HAP-1 (cell line): ENCODE measurements around the gene RFX1.
"Not testable (repeated sequence)": the region's sequence is repeated elsewhere in the genome, so short reads cannot be mapped to it uniquely, and the experiment has no call there.

Experiments
- DNase-seq, 2 experiments: peaks; one replicate each; pipeline ENCODE4 v3.0.0-alpha.2; 2016 to 2020; ENCODE audit warnings: low spot score in 2 of 2
- H3K27me3 ChIP-seq: fragments of 250-450 bp; sonication (Bioruptor Pico); 2 replicates; pipeline ENCODE4 v1.5.1; 2020; ENCODE audit warnings: low read depth, mild to moderate bottlenecking, moderate library complexity
- H3K36me3 ChIP-seq: fragments of 250-450 bp; sonication (Bioruptor Pico); replicated peaks from 2 replicates; pipeline ENCODE4 v1.5.1; 2020; ENCODE audit warnings: mild to moderate bottlenecking
- H3K4me1 ChIP-seq: fragments of 250-450 bp; sonication (Bioruptor Pico); 2 replicates; pipeline ENCODE4 v1.5.1; 2020; ENCODE audit warnings: mild to moderate bottlenecking
- H3K4me3 ChIP-seq: fragments of 250-450 bp; sonication (Bioruptor Pico); 2 replicates; pipeline ENCODE4 v1.5.1; 2020; ENCODE audit warnings: mild to moderate bottlenecking, moderate library complexity
- H3K9me3 ChIP-seq: fragments of 250-450 bp; sonication (Bioruptor Pico); 2 replicates; pipeline ENCODE4 v1.5.1; 2020; ENCODE audit warnings: mild to moderate bottlenecking, moderate library complexity
- in situ Hi-C: fragments of 300-500 bp; cut with MboI; formaldehyde crosslinking; loops from 3 replicates; pipeline ENCODE4 v1.14.3; 2020; ENCODE audit warnings: low sequenced_read_pairs, inconsistent platforms, mixed read lengths

The RFX1 gene

DNA sequence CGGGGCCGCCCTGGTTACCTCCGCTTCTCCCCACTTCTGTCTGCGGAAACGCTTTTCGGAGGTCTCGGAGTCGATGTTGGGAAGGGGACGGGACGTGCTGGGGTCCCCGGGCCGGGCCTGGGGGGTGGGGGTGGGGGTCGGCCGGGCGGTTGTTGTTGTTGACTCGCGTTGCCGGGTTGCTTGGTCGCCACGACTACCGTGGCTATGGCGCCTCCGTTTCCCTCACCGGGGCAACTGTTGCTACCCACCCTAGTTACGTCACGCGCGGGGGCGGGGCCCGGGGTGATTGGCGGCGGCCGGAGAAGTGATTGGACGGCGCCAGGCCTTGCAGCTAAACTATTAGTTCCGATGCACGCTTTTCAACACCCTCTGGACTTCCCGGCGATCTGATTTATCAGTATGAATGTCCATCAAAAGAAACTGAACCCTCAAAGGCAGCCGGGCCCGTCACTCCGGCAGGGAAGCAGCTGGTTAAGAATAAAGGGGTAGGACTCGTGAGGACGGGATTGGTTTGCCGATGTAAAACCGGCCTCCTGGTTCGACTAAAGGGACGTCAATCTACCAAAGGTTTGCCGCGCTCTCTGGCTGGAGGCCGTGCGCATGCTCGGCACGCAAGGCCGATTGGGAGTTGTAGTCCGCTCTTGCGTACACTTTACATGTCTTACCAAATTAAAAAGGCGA, at the start of gene RFX1:
Gene RFX1, minus strand, starts transcription at position 236 of the 681 bp plus-strand sequence. CDS start 12,477 bp downstream, outside the sequence.
- H3K9me3 ChIP-seq = no peaks in the 10 kb centered on the region
- peaks cover 7% of the 10 kb centered on the region; the same call in 1 of the 2 replicates for H3K4me1 ChIP-seq
- H3K4me3 ChIP-seq = peak within 1 kb of the TSS; percentile 67
- no peaks in the 10 kb centered on the region for H3K27me3 ChIP-seq
- in situ Hi-C loops = loop anchor here (25.0 kb wide), 1 partner anchor 844 kb away; the partner anchor contains the start of genes IER2 and STX10
- DNase-seq = peak; percentile 99 to 100
- H3K36me3 ChIP-seq = no peaks in the 10 kb centered on the region

DNA sequence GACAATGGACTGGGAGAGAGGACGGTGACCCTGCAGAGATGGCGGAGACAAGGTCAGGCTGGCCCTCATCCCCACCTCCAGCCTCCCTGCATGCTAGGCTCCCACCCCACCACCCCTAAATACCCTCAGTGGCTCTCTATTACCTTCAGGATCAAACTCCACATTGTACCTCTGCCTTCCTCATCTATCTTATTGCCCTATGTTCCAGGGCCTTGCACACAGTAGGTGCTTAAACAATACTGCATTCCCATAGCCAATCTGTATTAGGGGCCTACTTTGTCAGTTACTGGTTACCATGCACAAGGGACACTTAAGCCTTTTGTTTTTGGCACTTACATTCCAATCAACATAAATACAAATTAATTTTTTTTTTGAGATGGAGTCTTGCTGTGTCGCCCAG, 49.3 kb upstream of the RFX1 start:
- no peaks in the 10 kb centered on the region for H3K9me3 ChIP-seq
- peaks cover 3% of the 10 kb centered on the region; the same call in 1 of the 2 replicates for H3K27me3 ChIP-seq
- H3K4me1 ChIP-seq = peaks cover 7% of the 10 kb centered on the region; the same call in 1 of the 2 replicates
- no peaks in the 10 kb centered on the region for H3K36me3 ChIP-seq
- no peak for DNase-seq
- in situ Hi-C loops = no loop called here
- H3K4me3 ChIP-seq = no peak overlapping the region

DNA sequence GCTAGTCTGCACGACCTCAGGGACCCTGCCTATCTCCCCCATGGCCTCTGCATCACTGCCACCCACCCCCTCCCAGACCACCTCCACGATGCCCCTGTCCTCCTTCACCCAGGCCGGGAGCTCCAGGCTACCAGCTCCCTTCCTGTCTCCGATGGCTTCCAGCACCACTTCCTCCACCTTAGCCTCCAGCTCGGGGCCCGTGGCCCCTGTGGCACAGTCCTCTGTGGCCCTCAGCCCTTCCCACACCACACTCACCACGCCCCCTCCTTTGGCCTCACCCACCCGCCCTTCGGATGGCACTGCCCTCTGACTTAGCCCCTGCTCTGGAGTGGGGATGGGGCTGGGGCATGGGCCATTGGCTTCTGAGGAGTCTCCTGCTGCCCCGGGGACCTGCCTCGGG, 48.6 kb upstream of the RFX1 start:
- H3K36me3 ChIP-seq = no peaks in the 10 kb centered on the region
- in situ Hi-C loops = no loop called here
- peaks cover 3% of the 10 kb centered on the region; the same call in 1 of the 2 replicates for H3K27me3 ChIP-seq
- H3K4me1 ChIP-seq = peaks cover 7% of the 10 kb centered on the region; the same call in 1 of the 2 replicates
- no peaks in the 10 kb centered on the region for H3K9me3 ChIP-seq
- DNase-seq = no peak
- H3K4me3 ChIP-seq = no peak overlapping the region

DNA sequence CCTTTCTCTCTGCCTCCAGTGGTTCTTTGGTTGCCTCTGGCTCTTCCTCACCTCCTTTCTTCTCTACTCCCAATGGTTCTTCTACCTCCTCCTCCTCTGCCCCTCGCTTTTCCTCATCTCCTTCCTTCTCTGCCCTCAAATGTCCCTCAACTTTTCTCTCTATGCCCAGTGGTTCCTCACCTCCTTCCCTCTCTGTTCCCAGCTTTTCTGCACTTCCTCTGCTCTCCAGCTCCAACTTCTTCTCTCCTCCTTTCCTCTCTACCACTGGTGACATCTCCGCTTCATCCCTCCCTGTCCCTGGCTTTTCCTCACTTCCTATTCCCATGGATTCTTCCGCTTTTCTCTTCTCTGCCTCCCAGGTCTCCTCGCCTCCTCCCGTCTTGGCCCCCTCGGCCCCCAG, 48.0 kb upstream of the RFX1 start:
- in situ Hi-C loops = no loop called here

DNA sequence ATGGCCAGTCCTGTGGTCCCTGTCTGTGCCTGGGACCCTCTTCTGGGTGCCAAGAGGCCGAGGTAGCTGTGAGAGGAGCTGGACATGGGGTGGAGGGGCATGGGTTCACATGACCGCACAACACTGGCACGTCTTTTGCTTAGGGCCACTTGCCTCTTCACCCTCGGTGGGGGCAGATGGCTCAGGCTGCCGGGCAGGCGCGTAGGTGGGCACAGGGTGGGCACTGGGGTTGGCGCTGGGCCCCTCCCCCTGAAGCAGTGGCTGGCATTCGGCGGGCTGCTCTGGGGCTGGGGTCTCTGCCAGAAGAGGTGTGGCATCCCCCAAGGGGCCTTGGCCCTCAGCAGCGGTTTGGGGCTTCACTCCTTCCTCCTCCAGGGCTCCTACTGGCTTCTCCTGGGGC, 47.4 kb upstream of the RFX1 start:
- peaks cover 5% of the 10 kb centered on the region; the same call in 1 of the 2 replicates for H3K4me1 ChIP-seq
- in situ Hi-C loops = no loop called here
- H3K27me3 ChIP-seq = no peaks in the 10 kb centered on the region
- H3K36me3 ChIP-seq = peaks cover 5% of the 10 kb centered on the region; the same call in 1 of the 2 replicates
- DNase-seq = no peak
- no peak overlapping the region for H3K4me3 ChIP-seq
- H3K9me3 ChIP-seq = no peaks in the 10 kb centered on the region

More for the DNA sequence above, 48.0 kb upstream of the RFX1 start:
- Histone ChIP-seq H3K27me3 (no peaks in the 10 kb centered on the region), H3K4me1 (peaks cover 7% of the 10 kb centered on the region; the same call in 1 of the 2 replicates), H3K9me3 (no peaks in the 10 kb centered on the region), H3K4me3 (no peak overlapping the region), H3K36me3 (no peaks in the 10 kb centered on the region)
- no peak for DNase-seq

DNA sequence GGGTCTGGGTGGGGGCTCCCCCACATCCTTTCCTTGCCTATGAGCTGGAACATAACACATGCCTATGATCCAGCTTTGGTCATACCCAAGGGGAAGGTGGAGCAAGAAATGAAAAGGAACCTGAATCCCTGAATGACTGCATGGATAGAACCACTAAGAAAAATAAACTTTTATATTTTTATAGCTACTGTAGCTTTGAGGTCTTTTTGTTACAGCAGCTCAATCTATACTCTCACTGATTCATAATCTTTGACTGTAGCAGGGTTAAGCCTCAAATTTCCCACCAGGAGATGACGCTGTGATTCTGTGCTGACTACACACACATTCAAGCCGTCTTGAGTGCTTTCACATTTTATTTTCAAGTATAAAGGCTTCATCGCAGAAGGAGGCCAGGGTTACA, 46.9 kb upstream of the RFX1 start:
- Histone ChIP-seq H3K4me1 (peaks cover under 1% of the 10 kb centered on the region; the same call in 1 of the 2 replicates), H3K36me3 (peaks cover 5% of the 10 kb centered on the region; the same call in 1 of the 2 replicates), H3K9me3 (no peaks in the 10 kb centered on the region), H3K4me3 (no peak overlapping the region), H3K27me3 (no peaks in the 10 kb centered on the region)
- no peak for DNase-seq
- in situ Hi-C loops = no loop called here

GRCh38 chr19:14052470-14052869, 46.4 kb upstream of the RFX1 start:
- Histone ChIP-seq H3K4me3 (no peak overlapping the region), H3K9me3 (no peaks in the 10 kb centered on the region), H3K36me3 (peaks cover 5% of the 10 kb centered on the region; the same call in 1 of the 2 replicates), H3K27me3 (no peaks in the 10 kb centered on the region), H3K4me1 (no peaks in the 10 kb centered on the region)
- DNase-seq = no peak
- in situ Hi-C loops = no loop called here

- in situ Hi-C loops = no loop called here
- Histone ChIP-seq H3K36me3 (peaks cover 5% of the 10 kb centered on the region; the same call in 1 of the 2 replicates), H3K4me3 (no peak overlapping the region), H3K27me3 (no peaks in the 10 kb centered on the region), H3K9me3 (no peaks in the 10 kb centered on the region), H3K4me1 (no peaks in the 10 kb centered on the region)
- DNase-seq = no peak
These were observed 45.9 kb upstream of the RFX1 start for GRCh38 chr19:14051980-14052379.

GRCh38 chr19:14050961-14051360, 44.8 kb upstream of the RFX1 start:
- in situ Hi-C loops, H3K27me3 ChIP-seq, DNase-seq, H3K9me3 ChIP-seq, H3K4me1 ChIP-seq, H3K4me3 ChIP-seq, H3K36me3 ChIP-seq: not testable (repeated sequence)

DNA sequence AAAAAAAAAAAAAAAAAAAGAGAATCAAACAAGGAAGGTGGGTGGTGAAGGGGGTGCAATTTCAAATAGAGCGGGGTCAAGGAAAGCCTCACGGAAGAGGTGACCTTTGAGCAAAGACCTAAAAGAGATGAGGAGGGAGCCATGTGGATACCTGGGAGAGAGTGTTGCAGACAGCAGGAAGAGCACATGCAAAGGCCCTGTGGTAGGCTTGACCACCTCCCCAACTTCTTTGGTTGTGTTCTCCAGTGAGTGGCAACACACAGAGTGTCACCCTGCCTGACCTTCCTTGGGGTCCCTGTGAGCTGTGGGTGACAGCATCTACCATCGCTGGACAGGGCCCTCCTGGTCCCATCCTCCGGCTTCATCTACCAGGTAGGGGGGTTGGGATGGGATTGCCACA, 44.4 kb upstream of the RFX1 start:
- H3K9me3 ChIP-seq = no peaks in the 10 kb centered on the region
- in situ Hi-C loops = no loop called here
- H3K27me3 ChIP-seq = no peaks in the 10 kb centered on the region
- peaks cover 5% of the 10 kb centered on the region; the same call in 1 of the 2 replicates for H3K36me3 ChIP-seq
- H3K4me3 ChIP-seq = no peak overlapping the region
- no peak for DNase-seq
- no peaks in the 10 kb centered on the region for H3K4me1 ChIP-seq

DNA sequence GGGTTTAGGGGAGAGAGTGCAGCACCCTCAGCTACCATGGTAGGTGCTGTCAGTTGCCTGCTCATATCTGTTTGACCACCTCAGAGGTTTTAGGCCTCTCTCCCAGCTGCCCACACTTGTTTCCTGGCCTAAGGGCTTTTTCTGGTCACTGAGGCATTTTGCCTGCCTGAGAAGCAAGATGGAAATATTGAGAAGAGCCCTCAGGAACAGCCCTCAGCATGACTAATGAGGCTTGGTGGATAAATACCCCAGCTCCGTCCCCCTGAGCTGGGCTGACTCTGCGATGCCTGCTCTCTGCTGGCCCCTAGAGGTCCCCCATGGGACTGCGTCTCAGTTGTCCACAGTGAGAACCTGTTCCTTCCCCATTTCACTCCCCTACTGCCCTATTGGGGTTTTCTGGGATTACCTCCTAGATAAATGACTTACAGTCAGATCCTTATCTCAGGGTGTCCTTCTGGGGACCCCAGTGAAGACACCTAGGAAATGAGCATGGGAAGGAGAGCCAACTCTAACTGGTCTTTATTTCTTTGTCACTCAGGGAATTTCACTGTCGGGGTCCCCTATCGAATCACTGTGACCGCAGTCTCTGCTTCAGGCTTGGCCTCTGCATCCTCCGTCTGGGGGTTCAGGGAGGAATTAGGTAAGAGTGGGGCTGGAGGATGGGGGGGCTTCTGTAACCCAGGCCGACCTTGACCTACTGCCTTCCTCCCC, 42.5 kb upstream of the RFX1 start:
- Histone ChIP-seq H3K27me3 (no peaks in the 10 kb centered on the region), H3K9me3 (no peaks in the 10 kb centered on the region), H3K4me1 (no peaks in the 10 kb centered on the region), H3K4me3 (no peak overlapping the region), H3K36me3 (peaks cover 5% of the 10 kb centered on the region; the same call in 1 of the 2 replicates)
- DNase-seq = peak in 1 of 2 experiments; percentile 80
- in situ Hi-C loops = no loop called here

GRCh38 chr19:14047866-14048265, 41.7 kb upstream of the RFX1 start:
- H3K4me1 ChIP-seq, H3K36me3 ChIP-seq, H3K27me3 ChIP-seq, H3K9me3 ChIP-seq, H3K4me3 ChIP-seq, in situ Hi-C loops, DNase-seq: not testable (repeated sequence)

DNA sequence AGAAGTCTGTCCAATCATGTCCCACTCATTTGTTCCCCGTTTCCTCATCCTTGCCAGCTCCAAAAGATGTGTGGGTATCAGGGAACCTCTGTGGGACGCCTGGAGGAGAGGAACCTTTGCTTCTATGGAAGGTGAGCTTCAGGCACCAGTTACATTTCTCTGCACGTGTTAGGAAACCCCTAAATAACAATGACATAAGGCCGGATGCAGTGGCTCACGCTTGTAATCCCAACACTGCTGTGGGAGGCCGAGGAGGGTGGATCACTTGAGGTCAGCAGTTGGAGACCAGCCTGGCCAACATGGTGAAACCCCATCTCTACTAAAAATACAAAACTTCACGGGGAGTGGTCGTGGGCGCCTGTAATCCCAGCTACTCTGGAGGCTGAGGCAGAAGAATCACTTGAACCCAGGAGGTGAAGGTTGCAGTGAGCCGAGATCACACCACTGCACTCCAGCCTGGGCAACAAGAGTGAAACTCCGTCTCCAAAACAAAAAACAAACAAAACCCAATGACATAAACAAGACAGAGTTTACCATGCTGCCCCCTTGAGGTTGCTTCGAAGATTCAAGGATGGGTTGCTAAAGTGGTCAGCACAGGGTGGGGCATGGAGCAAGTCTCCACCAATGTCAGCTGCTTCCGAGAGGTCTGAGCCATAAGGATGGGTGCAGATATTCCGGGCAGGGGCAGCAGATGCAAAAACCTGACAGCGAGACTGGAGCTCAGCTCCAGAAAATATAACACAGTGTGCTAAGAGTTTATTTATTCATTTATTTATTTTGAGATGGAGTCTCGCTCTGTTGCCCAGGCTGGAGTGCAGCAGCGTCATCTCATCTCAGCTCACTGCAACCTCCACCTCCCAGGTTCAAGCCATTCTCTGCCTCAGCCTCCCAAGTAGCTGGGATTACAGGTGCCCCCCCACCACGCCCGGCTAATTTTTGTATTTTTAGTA, 36.8 kb upstream of the RFX1 start:
- H3K4me1 ChIP-seq, H3K4me3 ChIP-seq, H3K9me3 ChIP-seq, in situ Hi-C loops, H3K36me3 ChIP-seq, H3K27me3 ChIP-seq: not testable (repeated sequence)
- DNase-seq = peak; percentile 33 to 71
